ENCODE results near the gene BTBD16. TPM values are rescaled to one million over a fixed set of nuclear protein-coding genes. Genes with fewer than 3 reads are reported as not detected.

BTBD16 gene
- total and polyA plus RNA-seq, 2 of the 13 experiments (the other 11 are each of a cell fraction or from before 2014, with no cell fraction given) = 5.0 to 11.9 TPM

DNA sequence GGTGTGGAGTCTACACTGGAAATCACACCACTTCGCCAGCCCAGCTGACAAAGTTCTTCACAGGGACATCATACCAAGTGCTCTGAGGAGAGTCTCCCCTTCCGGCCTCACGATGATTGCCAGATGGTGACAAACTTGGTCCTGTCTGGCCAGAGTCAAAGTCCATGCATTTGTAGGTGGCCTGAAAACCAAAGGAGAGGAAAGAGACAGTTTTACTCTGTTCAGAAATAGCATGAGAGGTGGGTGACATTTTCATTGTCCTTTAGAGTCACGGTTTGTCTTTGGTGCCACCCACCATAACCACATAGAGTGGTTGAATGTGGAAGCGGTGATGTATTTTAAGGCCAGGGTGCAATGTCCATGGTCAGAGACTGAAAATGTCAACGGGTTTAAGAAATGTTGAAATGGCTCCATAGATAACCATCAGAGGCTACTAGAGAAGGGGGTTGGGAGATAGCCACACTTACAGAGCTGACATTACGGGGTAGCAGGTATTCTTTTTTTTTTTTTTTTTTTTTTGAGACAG is 33.0 kb downstream of the BTBD16 start (continued):
- TF ChIP-seq, protein P1, sequence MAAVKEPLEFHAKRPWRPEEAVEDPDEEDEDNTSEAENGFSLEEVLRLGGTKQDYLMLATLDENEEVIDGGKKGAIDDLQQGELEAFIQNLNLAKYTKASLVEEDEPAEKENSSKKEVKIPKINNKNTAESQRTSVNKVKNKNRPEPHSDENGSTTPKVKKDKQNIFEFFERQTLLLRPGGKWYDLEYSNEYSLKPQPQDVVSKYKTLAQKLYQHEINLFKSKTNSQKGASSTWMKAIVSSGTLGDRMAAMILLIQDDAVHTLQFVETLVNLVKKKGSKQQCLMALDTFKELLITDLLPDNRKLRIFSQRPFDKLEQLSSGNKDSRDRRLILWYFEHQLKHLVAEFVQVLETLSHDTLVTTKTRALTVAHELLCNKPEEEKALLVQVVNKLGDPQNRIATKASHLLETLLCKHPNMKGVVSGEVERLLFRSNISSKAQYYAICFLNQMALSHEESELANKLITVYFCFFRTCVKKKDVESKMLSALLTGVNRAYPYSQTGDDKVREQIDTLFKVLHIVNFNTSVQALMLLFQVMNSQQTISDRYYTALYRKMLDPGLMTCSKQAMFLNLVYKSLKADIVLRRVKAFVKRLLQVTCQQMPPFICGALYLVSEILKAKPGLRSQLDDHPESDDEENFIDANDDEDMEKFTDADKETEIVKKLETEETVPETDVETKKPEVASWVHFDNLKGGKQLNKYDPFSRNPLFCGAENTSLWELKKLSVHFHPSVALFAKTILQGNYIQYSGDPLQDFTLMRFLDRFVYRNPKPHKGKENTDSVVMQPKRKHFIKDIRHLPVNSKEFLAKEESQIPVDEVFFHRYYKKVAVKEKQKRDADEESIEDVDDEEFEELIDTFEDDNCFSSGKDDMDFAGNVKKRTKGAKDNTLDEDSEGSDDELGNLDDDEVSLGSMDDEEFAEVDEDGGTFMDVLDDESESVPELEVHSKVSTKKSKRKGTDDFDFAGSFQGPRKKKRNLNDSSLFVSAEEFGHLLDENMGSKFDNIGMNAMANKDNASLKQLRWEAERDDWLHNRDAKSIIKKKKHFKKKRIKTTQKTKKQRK (IDR thresholded peaks at IDR 0.05; ENCODE audit: low read length) = no peak
- TF ChIP-seq ATF7-NPFF (CRISPR knock-in tag; IDR thresholded peaks at IDR 0.05; ENCODE audit: low read depth) (no peak), RARA (CRISPR knock-in tag; IDR thresholded peaks at IDR 0.05) (peak; percentile 59), FOXJ3 (CRISPR knock-in tag; IDR thresholded peaks at IDR 0.05; ENCODE audit: borderline replicate concordance) (peak; percentile 59; the same call in 1 of the 2 replicates), ZBTB3 (CRISPR knock-in tag; IDR thresholded peaks at IDR 0.05; ENCODE audit: borderline replicate concordance, low read depth) (no peak), ZNF75D (CRISPR knock-in tag; IDR thresholded peaks at IDR 0.05; ENCODE audit: borderline replicate concordance) (no peak), MTA3 (CRISPR knock-in tag; IDR thresholded peaks at IDR 0.05) (no peak), ZNF556 (CRISPR knock-in tag; IDR thresholded peaks at IDR 0.05; ENCODE audit: borderline replicate concordance) (no peak), WIZ (CRISPR knock-in tag; IDR thresholded peaks at IDR 0.05) (0 out of 2 replicates have a peak, but pooled peaks have one; percentile 35), ZNF34 (CRISPR knock-in tag; IDR thresholded peaks at IDR 0.05; ENCODE audit: borderline replicate concordance) (no peak), ELF1 (CRISPR knock-in tag; IDR thresholded peaks at IDR 0.05) (0 out of 2 replicates have a peak, but pooled peaks have one; percentile 13), SNRNP70 (IDR thresholded peaks at IDR 0.05; ENCODE audit: low read depth, low read length) (no peak), TCF7 (IDR thresholded peaks at IDR 0.05; ENCODE audit: low read depth) (peak; percentile 12; the same call in 1 of the 2 replicates), FOXK1 (CRISPR knock-in tag; IDR thresholded peaks at IDR 0.05; ENCODE audit: borderline replicate concordance, low read depth) (peak; percentile 14; the same call in 1 of the 2 replicates), RFX3 (CRISPR knock-in tag; IDR thresholded peaks at IDR 0.05) (0 out of 2 replicates have a peak, but pooled peaks have one; percentile 7), CREM (IDR thresholded peaks at IDR 0.05) (peak; percentile 61; the same call in 1 of the 2 replicates), CREM (CRISPR knock-in tag; IDR thresholded peaks at IDR 0.05) (no peak)
- TF ChIP-seq, protein P2, sequence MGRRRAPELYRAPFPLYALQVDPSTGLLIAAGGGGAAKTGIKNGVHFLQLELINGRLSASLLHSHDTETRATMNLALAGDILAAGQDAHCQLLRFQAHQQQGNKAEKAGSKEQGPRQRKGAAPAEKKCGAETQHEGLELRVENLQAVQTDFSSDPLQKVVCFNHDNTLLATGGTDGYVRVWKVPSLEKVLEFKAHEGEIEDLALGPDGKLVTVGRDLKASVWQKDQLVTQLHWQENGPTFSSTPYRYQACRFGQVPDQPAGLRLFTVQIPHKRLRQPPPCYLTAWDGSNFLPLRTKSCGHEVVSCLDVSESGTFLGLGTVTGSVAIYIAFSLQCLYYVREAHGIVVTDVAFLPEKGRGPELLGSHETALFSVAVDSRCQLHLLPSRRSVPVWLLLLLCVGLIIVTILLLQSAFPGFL (CRISPR knock-in tag; IDR thresholded peaks at IDR 0.05) = no peak
- TF ChIP-seq, protein P3, sequence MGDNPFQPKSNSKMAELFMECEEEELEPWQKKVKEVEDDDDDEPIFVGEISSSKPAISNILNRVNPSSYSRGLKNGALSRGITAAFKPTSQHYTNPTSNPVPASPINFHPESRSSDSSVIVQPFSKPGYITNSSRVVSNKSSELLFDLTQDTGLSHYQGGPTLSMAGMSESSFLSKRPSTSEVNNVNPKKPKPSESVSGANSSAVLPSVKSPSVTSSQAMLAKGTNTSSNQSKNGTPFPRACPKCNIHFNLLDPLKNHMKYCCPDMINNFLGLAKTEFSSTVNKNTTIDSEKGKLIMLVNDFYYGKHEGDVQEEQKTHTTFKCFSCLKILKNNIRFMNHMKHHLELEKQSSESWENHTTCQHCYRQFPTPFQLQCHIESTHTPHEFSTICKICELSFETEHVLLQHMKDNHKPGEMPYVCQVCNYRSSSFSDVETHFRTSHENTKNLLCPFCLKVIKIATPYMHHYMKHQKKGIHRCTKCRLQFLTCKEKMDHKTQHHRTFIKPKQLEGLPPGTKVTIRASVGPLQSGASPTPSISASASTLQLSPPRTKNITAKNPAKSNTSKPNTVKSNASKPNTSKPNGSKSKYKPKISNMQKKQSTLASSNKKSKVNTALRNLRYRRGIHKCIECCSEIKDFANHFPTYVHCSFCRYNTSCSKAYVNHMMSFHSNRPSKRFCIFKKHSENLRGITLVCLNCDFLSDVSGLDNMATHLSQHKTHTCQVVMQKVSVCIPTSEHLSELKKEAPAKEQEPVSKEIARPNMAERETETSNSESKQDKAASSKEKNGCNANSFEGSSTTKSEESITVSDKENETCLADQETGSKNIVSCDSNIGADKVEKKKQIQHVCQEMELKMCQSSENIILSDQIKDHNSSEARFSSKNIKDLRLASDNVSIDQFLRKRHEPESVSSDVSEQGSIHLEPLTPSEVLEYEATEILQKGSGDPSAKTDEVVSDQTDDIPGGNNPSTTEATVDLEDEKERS (CRISPR knock-in tag; IDR thresholded peaks at IDR 0.05) = no peak
- TF ChIP-seq, protein P4, sequence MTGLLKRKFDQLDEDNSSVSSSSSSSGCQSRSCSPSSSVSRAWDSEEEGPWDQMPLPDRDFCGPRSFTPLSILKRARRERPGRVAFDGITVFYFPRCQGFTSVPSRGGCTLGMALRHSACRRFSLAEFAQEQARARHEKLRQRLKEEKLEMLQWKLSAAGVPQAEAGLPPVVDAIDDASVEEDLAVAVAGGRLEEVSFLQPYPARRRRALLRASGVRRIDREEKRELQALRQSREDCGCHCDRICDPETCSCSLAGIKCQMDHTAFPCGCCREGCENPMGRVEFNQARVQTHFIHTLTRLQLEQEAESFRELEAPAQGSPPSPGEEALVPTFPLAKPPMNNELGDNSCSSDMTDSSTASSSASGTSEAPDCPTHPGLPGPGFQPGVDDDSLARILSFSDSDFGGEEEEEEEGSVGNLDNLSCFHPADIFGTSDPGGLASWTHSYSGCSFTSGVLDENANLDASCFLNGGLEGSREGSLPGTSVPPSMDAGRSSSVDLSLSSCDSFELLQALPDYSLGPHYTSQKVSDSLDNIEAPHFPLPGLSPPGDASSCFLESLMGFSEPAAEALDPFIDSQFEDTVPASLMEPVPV (CRISPR knock-in tag; IDR thresholded peaks at IDR 0.05) = no peak

Data from HepG2 (cell line).